K562 (cell line): ENCODE results near the gene CEP41. TPM values are rescaled to one million over a fixed set of nuclear protein-coding genes. Genes with fewer than 3 reads are reported as not detected.

ENCODE experiments used
- ATAC-seq: fragments of 200-7000 bp; cut with Tn5 transposase; 3 replicates; pipeline ENCODE4 v1.9.1; 2020; ENCODE audit warnings: moderate library complexity
- BruUV-seq: library from RNA; stranded (reverse); fragments of 400-500 nt; replicated peaks from 2 replicates; lab custom pipeline; 2021; lab: Mats Ljungman, UMichigan
- CTCF ChIA-PET: fragments of 300-600 bp; formaldehyde crosslinking; extraction: SDS; loops from one replicate; lab custom pipeline; 2021; ENCODE audit warnings: low intra/inter-chr PET ratio; lab: Yijun Ruan, JAX
- POLR2A ChIA-PET: fragments of 300-600, 350-650 bp; sonication (Branson Sonifier 250); formaldehyde crosslinking; extraction: SDS; loops from one replicate; lab custom pipeline; 2021; ENCODE audit warnings: antibody characterized with exemption, inconsistent platforms; lab: Yijun Ruan, JAX
- DNase-seq, 4 experiments: peaks; one replicate each; pipeline versions ENCODE4 v3.0.0 to v3.0.0-alpha.2; 2011 to 2018; ENCODE audit warnings: low spot score in 3 of 4, mixed read lengths in 3 of 4; ENCODE audit errors: extremely low read depth in 1 of 4
- FAIRE-seq: peaks from 2 replicates; lab custom pipeline; 2011; peaks lifted over from hg19 to GRCh38; lab: Jason Lieb, UNC
- H2AFZ ChIP-seq: 2 replicates; pipeline ENCODE4 v1.6.0; 2011; ENCODE audit warnings: low read depth, low read length, control low read depth, inconsistent platforms
- H3K27ac ChIP-seq: fragments of 200-600 bp; 3 replicates; pipeline ENCODE4 v1.8.0; 2011; ENCODE audit warnings: low read depth, mild to moderate bottlenecking, control low read depth, inconsistent platforms, low read length, moderate library complexity, mixed read lengths; ENCODE audit errors: extremely low read depth
- H3K27me3 ChIP-seq, 2 experiments: fragments of 300-600 bp in 1 of 2; 2 replicates in 1 of 2; 3 replicates in 1 of 2; pipeline versions ENCODE4 v1.6.0 to v1.8.0; 2011; ENCODE audit warnings: inconsistent platforms in 2 of 2, low read length in 2 of 2, mild to moderate bottlenecking in 1 of 2, mixed read lengths in 1 of 2, moderate library complexity in 1 of 2; ENCODE audit not compliant: control insufficient read depth in 2 of 2, insufficient read depth in 2 of 2
- H3K36me3 ChIP-seq: fragments of 300-600 bp; 3 replicates; pipeline ENCODE4 v1.8.0; 2011; ENCODE audit warnings: mild to moderate bottlenecking, low read length, inconsistent platforms; ENCODE audit not compliant: control insufficient read depth, insufficient read depth
- H3K4me1 ChIP-seq, 2 experiments: fragments of 200-600 bp in 1 of 2; replicated peaks in 1 of 2; 2 replicates in 1 of 2; 3 replicates in 1 of 2; pipeline versions ENCODE4 v1.5.1 to v1.8.0; 2011; ENCODE audit warnings: inconsistent platforms in 2 of 2, low read length in 2 of 2, mild to moderate bottlenecking in 1 of 2, mixed read lengths in 1 of 2, moderate library complexity in 1 of 2; ENCODE audit not compliant: control insufficient read depth in 2 of 2, insufficient read depth in 2 of 2
- H3K4me2 ChIP-seq: 2 replicates; pipeline ENCODE4 v1.6.1; 2011; ENCODE audit warnings: low read length, control low read depth, inconsistent platforms, mixed read lengths; ENCODE audit not compliant: insufficient read depth
- H3K4me3 ChIP-seq: fragments of 200-600 bp; sonication (generic), shearing (Covaris generic); 2 replicates; pipeline ENCODE4 v1.5.1; 2016; ENCODE audit warnings: control low read depth, inconsistent platforms
- H3K79me2 ChIP-seq: fragments of 200-600 bp; 3 replicates; pipeline ENCODE4 v1.8.0; 2011; ENCODE audit warnings: low read length, inconsistent platforms; ENCODE audit not compliant: control insufficient read depth, insufficient read depth
- H3K9ac ChIP-seq, 2 experiments: 2 replicates each; pipeline versions ENCODE4 v1.6.0 to v1.6.1; 2011; ENCODE audit warnings: low read depth in 2 of 2, low read length in 2 of 2, control low read depth in 1 of 2, inconsistent platforms in 1 of 2, mild to moderate bottlenecking in 1 of 2, mixed read lengths in 1 of 2; ENCODE audit not compliant: insufficient read depth in 1 of 2
- H3K9me1 ChIP-seq: one replicate; pipeline ENCODE4 v1.6.0; 2011; ENCODE audit warnings: inconsistent platforms, mild to moderate bottlenecking, low read length, moderate library complexity; ENCODE audit not compliant: control insufficient read depth, insufficient read depth
- H3K9me3 ChIP-seq: replicated peaks from 2 replicates; pipeline ENCODE4 v1.5.1; 2011; ENCODE audit warnings: low read depth, low read length, inconsistent platforms; ENCODE audit not compliant: control insufficient read depth, insufficient read depth
- H4K20me1 ChIP-seq: replicated peaks from 2 replicates; pipeline ENCODE4 v1.6.1; 2011; ENCODE audit warnings: low read length, inconsistent platforms, mixed read lengths; ENCODE audit not compliant: control insufficient read depth, insufficient read depth
- C11orf30 ChIP-seq: fragments of 450-650 bp; IDR thresholded peaks from 2 replicates; pipeline ENCODE4 v1.6.1; 2016; ENCODE audit warnings: low read depth, mild to moderate bottlenecking
- CBX2 ChIP-seq: fragments of 200-600 bp; sonication (generic); IDR thresholded peaks from one replicate; pipeline ENCODE4 v1.6.1; 2012; ENCODE audit warnings: mild to moderate bottlenecking, low read length, inconsistent platforms; ENCODE audit not compliant: insufficient read depth, poor library complexity, severe bottlenecking
- CEBPB ChIP-seq: fragments of 450-650 bp; IDR thresholded peaks from 2 replicates; pipeline ENCODE4 v1.6.1; 2016; ENCODE audit warnings: missing genetic modification characterization, missing compliant biosample characterization
- CEBPZ ChIP-seq: fragments of 150-350 bp; IDR thresholded peaks from 2 replicates; pipeline ENCODE4 v1.6.1; 2014; ENCODE audit warnings: low read depth, mild to moderate bottlenecking, low read length, borderline replicate concordance
- CXXC5 ChIP-seq: fragments of 250-450 bp; sonication (Bioruptor Pico); IDR thresholded peaks from 2 replicates; pipeline ENCODE4 v1.8.0; 2022; ENCODE audit warnings: inconsistent platforms, mild to moderate bottlenecking, moderate library complexity
- ILF3 ChIP-seq: fragments of 450-650 bp; IDR thresholded peaks from 2 replicates; pipeline ENCODE4 v1.6.1; 2018; ENCODE audit warnings: antibody characterized with exemption, mild to moderate bottlenecking, moderate library complexity, borderline replicate concordance
- JUN ChIP-seq, 2 experiments: sonication (generic) in 1 of 2; formaldehyde crosslinking in 1 of 2; IDR thresholded peaks; 2 replicates each; pipeline versions ENCODE4 v1.6.1 to v1.8.0; 2012 to 2022; ENCODE audit warnings: borderline replicate concordance in 2 of 2, mild to moderate bottlenecking in 2 of 2, improper control_type of control experiment in 1 of 2, low read depth in 1 of 2, low read length in 1 of 2, missing genetic modification reagents in 1 of 2
- NEUROD1 ChIP-seq: fragments of 150-350 bp; IDR thresholded peaks from 2 replicates; pipeline ENCODE4 v1.6.1; 2014; ENCODE audit warnings: borderline replicate concordance, low read length, low read depth; ENCODE audit not compliant: partially characterized antibody
- SRSF9 ChIP-seq: fragments of 200-400 bp; formaldehyde crosslinking; IDR thresholded peaks from 2 replicates; pipeline ENCODE4 v1.6.1; 2017; ENCODE audit warnings: low read depth, low read length, borderline replicate concordance
- TAF7 ChIP-seq: fragments of 450-650 bp; IDR thresholded peaks from 2 replicates; pipeline ENCODE4 v1.6.1; 2016; ENCODE audit warnings: missing genetic modification characterization, missing compliant biosample characterization
- ZBTB49 ChIP-seq: sonication (generic); formaldehyde crosslinking; IDR thresholded peaks from 2 replicates; pipeline ENCODE4 v1.8.0; 2022; ENCODE audit warnings: missing genetic modification reagents, mild to moderate bottlenecking, borderline replicate concordance
- ZFX ChIP-seq: sonication (generic); formaldehyde crosslinking; IDR thresholded peaks from 2 replicates; pipeline ENCODE4 v1.8.0; 2022; ENCODE audit warnings: mild to moderate bottlenecking, missing genetic modification reagents, moderate library complexity
- WGBS: fragments of 100-300 bp; shearing (Covaris generic); methylation state at CpG from one replicate; pipeline ENCODE4 v1.1.6; 2016; ENCODE audit warnings: low coverage, mixed read lengths; ENCODE audit not compliant: insufficient coverage; ENCODE audit errors: missing lambda C conversion rate; 5-methylcytosine and 5-hydroxymethylcytosine counted together
- in situ Hi-C: fragments of 300-500 bp; cut with MboI; formaldehyde crosslinking; loops from 4 replicates; pipeline ENCODE4 v1.15.0; 2018; ENCODE audit warnings: inconsistent platforms, mixed read lengths
- intact Hi-C: fragments of 100-400 bp; cut with micrococcal nuclease; formaldehyde crosslinking; loops from 2 replicates; pipeline ENCODE4 v1.14.2; 2022
- polyA plus RNA-seq, 8 experiments: library from polyadenylated mRNA; depleted of rRNA in 4 of 8; stranded (reverse) in 5 of 8; unstranded in 3 of 8; fragments of >200 nt; fragmentation: Nextera tagmentation in 2 of 8; fragmentation: Illumina TruSeq in 1 of 8; extraction: Ambion mirVana in 2 of 8; extraction: Trizol in 1 of 8; gene quantifications; 2 replicates each; pipeline versions ENCODE4 v1.2.1 to v1.2.3, GENCODE V29; 2011 to 2014; ENCODE audit warnings: inconsistent platforms in 1 of 8, missing spikeins in 1 of 8
- total RNA-seq, 7 experiments: library from RNA; depleted of rRNA in 6 of 7; stranded (reverse); fragments of >200 nt in 6 of 7; fragmentation: Illumina TruSeq in 2 of 7; extraction: Trizol in 2 of 7; gene quantifications; 2 replicates each; pipeline versions ENCODE4 v1.2.1 to v1.2.3, GENCODE V29; 2011 to 2021; ENCODE audit warnings: low replicate concordance in 1 of 7

Gene CEP41
- total and polyA plus RNA-seq, 9 of the 15 experiments (the other 6 are each of a cell fraction or from before 2014, with no cell fraction given), result 1.5 to 15.5 (median 6.4) TPM

- FAIRE-seq, result no peak
- TF ChIP-seq JUN (IDR thresholded peaks at IDR 0.05; ENCODE audit: borderline replicate concordance, low read depth, low read length), result no peak
- TF ChIP-seq JUN (CRISPR knock-in tag; IDR thresholded peaks at IDR 0.05; ENCODE audit: borderline replicate concordance), result no peak
- TF ChIP-seq ZBTB49 (CRISPR knock-in tag), result no peak
- no peak for TF ChIP-seq CXXC5 (CRISPR knock-in tag)
- no peak for TF ChIP-seq ZFX
- no peak for TF ChIP-seq CBX2
- no peak for TF ChIP-seq CEBPB (tag)
- TF ChIP-seq NEUROD1, result no peak
- no peak for TF ChIP-seq SRSF9
- TF ChIP-seq C11orf30, result no peak
- no peak for TF ChIP-seq CEBPZ
- no peak for TF ChIP-seq ILF3
- no peak for TF ChIP-seq TAF7 (tag)
Measured at GRCh38 chr7:130350945-130351790, 89.6 kb downstream of the CEP41 start.

More at GRCh38 chr7:130350945-130351790, 89.6 kb downstream of the CEP41 start:
- no peak overlapping the region for H3K9ac ChIP-seq
- H4K20me1 ChIP-seq, result no peaks in the 10 kb centered on the region
- H2AFZ ChIP-seq, result no peak overlapping the region
- ChIA-PET POLR2A (interaction anchor here (0.6 to 0.7 kb wide), 2 partner anchors 10 to 256 kb away, joined by 3 to 4 read pairs; no protein-coding TSS in a partner anchor), CTCF (no interaction called here)
- intact Hi-C loops, result no loop called here
- WGBS, result 3% methylated on average over 20 of the region's 20 CpGs
- in situ Hi-C loops, result no loop called here
- no peaks in the 10 kb centered on the region for H3K79me2 ChIP-seq
- no peak overlapping the region for H3K27ac ChIP-seq
- H3K4me2 ChIP-seq, result no peak overlapping the region
- peaks cover 49 to 80% of the 10 kb centered on the region in 2 experiments for H3K27me3 ChIP-seq
- no TSS peak for BruUV-seq
- H3K4me3 ChIP-seq, result no peak overlapping the region
- no peak for DNase-seq
- H3K9me3 ChIP-seq, result no peaks in the 10 kb centered on the region
- H3K9me1 ChIP-seq, result no peaks in the 10 kb centered on the region
- 0 out of 5 replicates have a peak, but pooled peaks cover 0 to 3% of the 10 kb centered on the region in 2 experiments for H3K4me1 ChIP-seq
- H3K36me3 ChIP-seq, result no peaks in the 10 kb centered on the region
- no peak for ATAC-seq
